Epithelial cell of proximal tubule (primary cell): ENCODE results near the gene CHMP4A. TPM values are rescaled to one million over a fixed set of nuclear protein-coding genes. Genes with fewer than 3 reads are reported as not detected.
"Not testable (repeated sequence)": the region's sequence is repeated elsewhere in the genome, so short reads cannot be mapped to it uniquely, and the experiment has no call there.

Experiments
- DNase-seq: peaks from one replicate; pipeline ENCODE4 v3.0.0-alpha.2; 2011; ENCODE audit warnings: low read depth
- H3K4me3 ChIP-seq: 2 replicates; pipeline ENCODE4 v1.5.1; 2011; ENCODE audit warnings: low read depth, mild to moderate bottlenecking, low read length
- CTCF ChIP-seq: conservative IDR thresholded peaks from 2 replicates; pipeline ENCODE4 v1.5.1; 2012; ENCODE audit warnings: low read depth, mild to moderate bottlenecking, low read length
- total RNA-seq: library from RNA; depleted of rRNA; stranded (reverse); fragments of >200 nt; gene quantifications from 2 replicates; pipeline ENCODE4 v1.2.3, GENCODE V29; 2015

The CHMP4A gene
- total RNA-seq, 1 donor from 2014 or later: 88.4 TPM

- DNase-seq: no peak
- TF ChIP-seq CTCF: no peak
- no peak overlapping the region for H3K4me3 ChIP-seq
Measured at GRCh38 chr14:24207104-24207551, 6.2 kb downstream of the CHMP4A start.

GRCh38 chr14:24206260-24207103, 6.8 kb downstream of the CHMP4A start:
- H3K4me3 ChIP-seq: no peak overlapping the region
- TF ChIP-seq CTCF: no peak
- no peak for DNase-seq

- TF ChIP-seq CTCF: no peak
- no peak overlapping the region for H3K4me3 ChIP-seq
- no peak for DNase-seq
Measured at GRCh38 chr14:24204163-24205146, 8.8 kb downstream of the CHMP4A start.

GRCh38 chr14:24203249-24203886, 9.9 kb downstream of the CHMP4A start:
- not testable (repeated sequence) for H3K4me3 ChIP-seq, DNase-seq

GRCh38 chr14:24202538-24202937, 10.8 kb downstream of the CHMP4A start:
- not testable (repeated sequence) for DNase-seq, H3K4me3 ChIP-seq

- no peak for DNase-seq
- no peak for TF ChIP-seq CTCF
Measured at GRCh38 chr14:24198814-24199524, 14.3 kb downstream of the CHMP4A start.

GRCh38 chr14:24197056-24197450, 16.2 kb downstream of the CHMP4A start:
- no peak for TF ChIP-seq CTCF
- H3K4me3 ChIP-seq: peak overlapping the region; percentile 74
- no peak for DNase-seq

More at GRCh38 chr14:24198814-24199524, 14.3 kb downstream of the CHMP4A start:
- H3K4me3 ChIP-seq: no peak overlapping the region
